Measurements from ENCODE around the gene TOPAZ1.

DNA sequence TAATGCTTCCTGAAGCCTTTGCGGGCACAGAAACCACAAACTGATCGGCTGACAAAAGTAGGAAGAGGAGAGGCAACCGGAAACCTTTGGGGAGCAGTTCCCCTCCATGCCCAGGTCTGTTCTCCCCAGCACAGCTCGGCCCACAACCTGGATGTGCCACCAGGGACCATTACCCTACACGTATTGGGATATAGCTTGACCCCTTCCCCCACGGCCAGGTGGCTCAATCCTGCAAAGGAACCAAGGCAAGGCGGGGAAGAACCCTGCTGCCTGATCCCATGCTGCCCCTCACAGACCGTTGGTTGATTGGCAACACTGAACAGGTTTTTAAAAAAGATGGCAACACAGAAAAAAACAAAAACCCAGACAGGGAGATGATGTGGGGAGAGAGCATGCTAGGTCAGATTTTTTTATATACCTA is 77.2 kb downstream of the TOPAZ1 start:
- TF ChIP-seq POLR2A (IDR thresholded peaks at IDR 0.05; ENCODE audit: low read depth, low read length) (no peak), TAF1 (IDR thresholded peaks at IDR 0.05; ENCODE audit: borderline replicate concordance, low read depth, low read length) (no peak), POLR2AphosphoS5 (IDR thresholded peaks at IDR 0.05; ENCODE audit: low read depth, low read length) (no peak)
